NB4 (cell line): ENCODE measurements around the gene FNDC1.

Experiments used
- CTCF ChIP-seq: IDR thresholded peaks from one replicate; pipeline ENCODE4 v1.5.1; 2012; ENCODE audit warnings: low read depth, low read length
- MAX ChIP-seq: IDR thresholded peaks from 2 replicates; pipeline ENCODE4 v1.6.1; 2011; ENCODE audit warnings: low read depth, low read length
- MYC ChIP-seq: IDR thresholded peaks from 2 replicates; pipeline ENCODE4 v1.6.1; 2011; ENCODE audit warnings: low read depth, low read length
- POLR2A ChIP-seq: IDR thresholded peaks from 2 replicates; pipeline ENCODE4 v1.6.1; 2011; ENCODE audit warnings: mild to moderate bottlenecking; ENCODE audit not compliant: insufficient read length; ENCODE audit errors: extremely low read depth

GRCh38 chr6:159130846-159131245 lies 38.4 kb upstream of the FNDC1 start:
- TF ChIP-seq CTCF: no peak
- TF ChIP-seq POLR2A: no peak
- TF ChIP-seq MAX: no peak
- TF ChIP-seq MYC: no peak
